HG02973 (cell line): ENCODE results near the gene DNAJB4.

Source experiments
- ATAC-seq: cut with Tn5 transposase; IDR thresholded peaks from one replicate; pipeline ENCODE4 v1.9.1; 2021; ENCODE audit warnings: moderate library complexity; ENCODE audit not compliant: unreplicated experiment

DNAJB4 gene

GRCh38 chr1:78036450-78036849 lies 31.7 kb downstream of the DNAJB4 start:
- no peak for ATAC-seq

GRCh38 chr1:78038071-78038470 lies 33.3 kb downstream of the DNAJB4 start:
- ATAC-seq = no peak

- ATAC-seq = no peak
These were observed 33.8 kb downstream of the DNAJB4 start for GRCh38 chr1:78038491-78038939.

DNA sequence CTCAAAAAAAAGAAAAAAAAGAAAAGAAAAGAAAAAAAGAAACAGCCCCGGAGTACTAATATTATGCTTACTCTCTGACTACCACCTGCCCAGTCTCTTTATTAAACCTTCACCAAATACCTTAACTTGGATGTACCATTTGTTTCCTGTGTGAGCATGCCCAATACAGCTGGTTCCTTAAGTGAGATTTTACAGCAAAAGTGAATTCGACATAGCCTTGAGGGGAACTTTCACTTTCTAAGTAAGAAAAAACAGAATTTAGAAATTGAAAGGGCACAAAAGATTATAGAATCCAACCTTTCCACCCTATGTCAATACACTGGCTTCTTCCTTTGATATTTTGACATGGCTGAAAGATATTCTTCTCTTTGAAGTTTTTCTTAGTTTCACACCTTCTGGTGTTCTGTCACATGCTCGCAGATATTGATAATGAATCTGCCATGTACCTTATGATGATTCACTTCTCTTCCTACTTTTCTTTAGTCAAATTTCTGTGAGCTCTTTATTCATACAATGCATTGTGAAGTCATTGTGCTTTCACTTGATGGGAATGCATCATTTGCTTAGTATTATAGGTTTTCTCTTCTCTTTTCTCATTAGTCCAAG lies 35.8 kb downstream of the DNAJB4 start:
- ATAC-seq = no peak

GRCh38 chr1:78043436-78043835 lies 38.7 kb downstream of the DNAJB4 start:
- no peak for ATAC-seq

DNA sequence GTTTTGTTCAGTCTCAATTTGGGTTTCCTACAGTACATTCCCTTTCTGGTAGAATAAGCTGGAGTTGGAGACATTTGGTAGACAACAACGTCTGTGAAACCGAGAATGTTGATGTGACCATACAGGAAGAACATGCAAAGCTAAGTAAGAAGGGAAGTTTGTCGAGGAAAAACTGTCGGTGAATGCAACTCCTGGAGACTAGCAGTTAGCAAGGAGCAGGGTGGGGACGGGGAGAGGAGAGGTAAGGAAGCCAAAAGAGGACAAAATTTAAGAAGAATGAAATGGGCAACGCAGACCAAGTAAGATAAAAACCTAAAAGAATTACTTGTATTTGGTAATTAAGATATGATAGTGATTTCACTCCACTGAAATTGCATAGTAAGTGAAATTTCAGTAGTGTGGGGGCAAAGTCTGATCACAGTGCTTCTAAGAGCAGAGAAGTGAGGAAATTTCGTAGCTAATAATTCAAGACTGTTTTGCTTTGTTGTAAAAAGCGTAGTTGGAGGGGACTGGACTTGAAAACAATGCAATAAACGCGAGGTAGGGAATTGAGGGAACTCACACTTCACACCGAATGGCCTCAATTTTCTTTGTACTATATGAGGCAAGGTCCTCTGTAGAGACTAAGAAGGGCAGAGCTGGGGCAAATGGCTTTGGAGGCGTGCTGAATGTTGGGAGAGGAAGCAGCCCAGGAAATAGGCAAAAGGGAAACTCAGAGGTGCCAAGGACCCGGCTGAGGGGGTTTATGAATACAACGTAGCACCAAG lies 40.2 kb downstream of the DNAJB4 start:
- ATAC-seq = no peak

- ATAC-seq = no peak
These were observed 40.8 kb downstream of the DNAJB4 start for GRCh38 chr1:78045563-78045925.

- no peak for ATAC-seq
These were observed 41.4 kb downstream of the DNAJB4 start, which contains the start of gene GIPC2 for GRCh38 chr1:78045926-78046778. TSS of gene GIPC2 (plus strand) at chr1:78045966. CDS start at chr1:78046095, 129 bp downstream.

GRCh38 chr1:78047106-78047505 lies 42.4 kb downstream of the DNAJB4 start:
- ATAC-seq = no peak

GRCh38 chr1:78047631-78048030 lies 42.9 kb downstream of the DNAJB4 start:
- ATAC-seq = no peak

DNA sequence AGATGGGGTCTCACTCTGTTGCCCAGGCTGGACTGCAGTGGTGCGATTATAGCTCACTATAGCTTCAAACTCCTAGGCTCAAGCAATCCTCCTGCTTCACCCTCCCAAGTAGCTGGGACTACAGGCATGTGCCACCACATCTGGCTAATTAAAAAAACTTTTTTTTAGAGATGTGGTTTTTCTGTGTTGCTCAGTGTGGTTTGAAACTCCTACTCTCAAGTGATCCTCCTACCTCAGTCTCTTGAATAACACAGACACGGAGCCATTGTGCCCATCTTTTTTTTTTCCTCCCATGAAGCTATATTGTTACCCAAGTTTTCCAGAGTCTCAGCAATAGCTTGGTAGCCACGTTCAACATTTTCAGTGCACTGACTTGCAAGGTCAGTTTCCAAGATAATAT lies 43.7 kb downstream of the DNAJB4 start:
- no peak for ATAC-seq

GRCh38 chr1:78049396-78049795 lies 44.7 kb downstream of the DNAJB4 start:
- no peak for ATAC-seq

DNA sequence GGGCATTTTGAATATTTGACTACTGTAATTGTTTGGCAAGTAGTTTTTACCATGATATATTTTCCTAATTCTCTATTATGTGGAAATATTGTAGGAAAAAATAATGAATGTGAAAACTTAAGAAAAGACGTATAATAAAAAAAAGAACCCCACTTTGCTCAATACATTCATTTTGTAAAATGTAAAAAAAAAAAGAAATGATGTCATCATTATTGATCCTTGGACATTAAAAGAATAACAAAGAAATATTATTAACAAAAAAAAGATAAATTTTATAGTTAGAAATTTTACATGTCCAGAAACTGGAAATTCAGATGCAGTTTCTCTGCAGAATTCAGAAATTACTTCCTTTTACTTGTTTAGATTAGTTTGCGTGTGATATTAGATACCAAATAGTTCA lies 46.3 kb downstream of the DNAJB4 start:
- no peak for ATAC-seq

GRCh38 chr1:78052685-78053405 lies 48.1 kb downstream of the DNAJB4 start:
- no peak for ATAC-seq

DNA sequence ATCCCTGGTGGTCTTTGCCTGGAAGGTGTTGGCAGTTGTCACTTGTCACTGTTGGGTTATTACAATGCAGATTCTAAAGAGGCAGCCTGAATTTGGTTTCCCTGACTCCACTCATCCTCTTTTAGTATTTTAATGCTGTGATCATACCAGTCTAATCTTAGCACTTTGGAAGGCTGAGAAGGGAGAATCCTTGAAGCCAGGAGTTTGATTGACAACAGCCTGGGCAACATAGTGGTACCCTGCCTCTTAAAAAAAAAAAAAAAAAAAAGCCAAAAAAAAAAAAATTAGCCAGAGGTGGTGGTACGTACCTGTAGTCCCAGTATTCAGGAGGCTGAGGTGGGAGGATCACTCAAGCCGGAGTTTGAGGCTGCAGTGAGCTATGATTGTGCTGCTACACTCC lies 48.8 kb downstream of the DNAJB4 start:
- no peak for ATAC-seq

- no peak for ATAC-seq
These were observed 49.8 kb downstream of the DNAJB4 start for GRCh38 chr1:78054559-78054958.

- no peak for ATAC-seq
These were observed 50.2 kb downstream of the DNAJB4 start for GRCh38 chr1:78054972-78055371.

DNA sequence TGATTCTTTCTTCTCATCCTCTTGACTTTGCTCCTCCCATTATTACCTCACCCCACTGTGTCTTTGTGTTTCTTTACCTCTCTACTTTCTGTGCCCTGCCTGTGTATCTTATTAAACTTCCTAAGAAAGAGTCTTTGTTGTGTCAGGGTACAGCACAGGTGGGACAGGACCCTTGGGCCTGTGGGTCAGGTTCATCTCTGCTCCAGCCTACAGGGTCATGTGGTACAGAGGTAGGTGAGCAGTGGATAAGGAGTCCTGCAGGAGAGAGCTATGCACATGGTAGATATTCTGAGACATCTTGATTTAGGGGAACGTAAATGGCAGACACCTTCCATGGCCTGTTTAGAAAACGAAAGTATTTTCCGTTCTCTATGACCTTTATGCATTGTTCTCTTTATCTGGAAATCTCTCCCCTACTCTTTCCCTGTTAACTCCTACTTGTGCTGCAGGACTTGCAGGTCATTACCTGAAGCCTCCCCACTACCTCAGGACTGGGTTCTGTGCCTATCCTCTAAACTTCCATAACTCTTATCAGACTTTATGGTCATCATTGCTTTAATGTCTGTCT lies 50.9 kb downstream of the DNAJB4 start:
- no peak for ATAC-seq

DNA sequence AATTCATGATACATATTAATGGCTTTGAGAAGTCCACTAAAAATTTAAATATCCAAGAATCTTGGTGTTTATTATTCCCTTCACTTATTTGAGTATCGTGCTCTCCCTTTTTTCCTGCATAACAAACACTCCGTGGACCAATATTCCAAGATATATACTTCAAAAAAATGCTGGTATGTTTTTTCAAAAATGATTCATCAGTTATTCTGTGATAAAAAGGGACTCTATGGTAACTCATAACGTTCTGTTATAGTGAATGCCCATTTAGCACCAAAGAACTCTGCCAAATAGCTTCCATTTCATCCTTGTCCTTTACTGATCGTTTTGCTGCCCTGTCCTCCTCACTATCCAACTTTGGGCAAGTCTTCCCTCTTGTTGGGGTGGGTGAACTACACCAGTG lies 53.9 kb downstream of the DNAJB4 start:
- no peak for ATAC-seq

DNA sequence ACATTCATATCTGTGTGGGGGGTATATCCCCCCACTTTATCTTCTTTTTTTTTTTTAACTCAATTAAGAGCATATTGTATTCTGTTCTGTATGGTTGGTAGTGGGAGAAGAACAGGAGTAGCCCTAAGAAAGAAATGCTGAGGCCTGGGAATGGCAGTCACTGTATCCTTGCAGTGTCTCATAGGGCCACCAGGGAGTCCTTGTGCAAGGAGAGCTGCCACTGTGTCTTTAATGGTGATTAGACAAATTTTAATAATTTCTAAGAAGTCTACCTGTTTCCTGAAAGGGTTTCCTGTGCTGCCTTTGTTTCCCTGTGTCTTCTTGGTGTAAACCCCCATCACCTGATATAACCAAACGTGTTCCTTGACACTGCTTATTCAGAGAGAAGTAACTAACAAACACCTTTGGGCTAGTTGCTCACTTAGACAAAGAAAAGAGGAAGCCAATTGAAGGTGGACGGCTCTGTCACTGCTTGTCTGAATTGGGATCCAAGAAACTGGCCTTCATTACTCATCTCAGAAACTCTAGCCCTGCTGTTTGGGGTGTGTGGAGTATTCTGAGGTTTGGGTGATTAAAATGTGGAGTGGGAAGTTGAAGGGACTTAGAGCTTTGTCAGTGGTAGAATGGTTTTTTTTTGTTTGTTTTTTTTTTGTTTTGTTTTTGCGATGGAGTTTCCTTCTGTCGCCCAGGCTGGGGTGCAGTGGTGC lies 56.3 kb downstream of the DNAJB4 start:
- ATAC-seq = peak; percentile 93
